GM20000 (cell line): ENCODE results near the gene ZXDC.
A peak's percentile ranks its signal among the peaks of the same experiment; 100 is the strongest.

Experiments used
- DNase-seq: peaks from one replicate; pipeline ENCODE4 v3.0.0; 2012; ENCODE audit warnings: low spot score
- TF ChIP-seq, protein P1 (sequence below): IDR thresholded peaks from 2 replicates; pipeline ENCODE4 v1.5.1; 2012; ENCODE audit warnings: mild to moderate bottlenecking, control low read depth; ENCODE audit errors: extremely low read depth, missing control alignments

ZXDC gene, protein sequence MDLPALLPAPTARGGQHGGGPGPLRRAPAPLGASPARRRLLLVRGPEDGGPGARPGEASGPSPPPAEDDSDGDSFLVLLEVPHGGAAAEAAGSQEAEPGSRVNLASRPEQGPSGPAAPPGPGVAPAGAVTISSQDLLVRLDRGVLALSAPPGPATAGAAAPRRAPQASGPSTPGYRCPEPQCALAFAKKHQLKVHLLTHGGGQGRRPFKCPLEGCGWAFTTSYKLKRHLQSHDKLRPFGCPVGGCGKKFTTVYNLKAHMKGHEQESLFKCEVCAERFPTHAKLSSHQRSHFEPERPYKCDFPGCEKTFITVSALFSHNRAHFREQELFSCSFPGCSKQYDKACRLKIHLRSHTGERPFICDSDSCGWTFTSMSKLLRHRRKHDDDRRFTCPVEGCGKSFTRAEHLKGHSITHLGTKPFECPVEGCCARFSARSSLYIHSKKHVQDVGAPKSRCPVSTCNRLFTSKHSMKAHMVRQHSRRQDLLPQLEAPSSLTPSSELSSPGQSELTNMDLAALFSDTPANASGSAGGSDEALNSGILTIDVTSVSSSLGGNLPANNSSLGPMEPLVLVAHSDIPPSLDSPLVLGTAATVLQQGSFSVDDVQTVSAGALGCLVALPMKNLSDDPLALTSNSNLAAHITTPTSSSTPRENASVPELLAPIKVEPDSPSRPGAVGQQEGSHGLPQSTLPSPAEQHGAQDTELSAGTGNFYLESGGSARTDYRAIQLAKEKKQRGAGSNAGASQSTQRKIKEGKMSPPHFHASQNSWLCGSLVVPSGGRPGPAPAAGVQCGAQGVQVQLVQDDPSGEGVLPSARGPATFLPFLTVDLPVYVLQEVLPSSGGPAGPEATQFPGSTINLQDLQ

DNA sequence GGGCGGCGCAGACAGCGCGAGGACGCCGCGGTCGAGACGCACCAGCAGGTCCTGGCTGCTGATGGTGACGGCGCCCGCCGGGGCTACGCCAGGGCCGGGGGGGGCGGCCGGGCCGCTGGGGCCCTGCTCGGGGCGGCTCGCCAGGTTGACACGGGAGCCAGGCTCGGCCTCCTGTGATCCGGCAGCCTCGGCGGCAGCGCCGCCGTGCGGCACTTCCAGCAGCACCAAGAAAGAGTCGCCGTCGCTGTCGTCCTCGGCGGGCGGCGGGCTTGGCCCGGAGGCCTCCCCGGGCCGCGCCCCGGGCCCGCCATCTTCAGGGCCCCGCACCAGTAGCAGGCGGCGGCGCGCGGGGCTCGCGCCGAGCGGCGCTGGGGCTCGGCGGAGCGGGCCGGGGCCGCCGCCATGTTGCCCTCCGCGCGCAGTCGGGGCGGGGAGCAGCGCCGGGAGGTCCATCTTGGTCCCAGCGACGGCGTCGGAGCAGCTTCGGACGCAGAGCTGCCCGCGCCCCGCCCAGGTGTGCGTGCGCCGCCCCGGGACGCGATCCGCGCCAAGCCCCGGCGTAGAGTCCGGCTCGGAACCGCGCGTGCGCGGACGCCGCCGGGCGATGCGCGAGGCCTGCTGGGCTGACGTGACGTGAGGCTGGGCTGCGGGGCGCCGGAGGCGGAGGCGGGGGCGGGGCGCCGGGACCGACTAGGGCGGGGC is at the start of gene ZXDC:
Gene ZXDC, minus strand, starts transcription at position 479 of the 702 bp plus-strand sequence. Its CDS starts 26 bp downstream, at position 453.
- TF ChIP-seq, protein P1, sequence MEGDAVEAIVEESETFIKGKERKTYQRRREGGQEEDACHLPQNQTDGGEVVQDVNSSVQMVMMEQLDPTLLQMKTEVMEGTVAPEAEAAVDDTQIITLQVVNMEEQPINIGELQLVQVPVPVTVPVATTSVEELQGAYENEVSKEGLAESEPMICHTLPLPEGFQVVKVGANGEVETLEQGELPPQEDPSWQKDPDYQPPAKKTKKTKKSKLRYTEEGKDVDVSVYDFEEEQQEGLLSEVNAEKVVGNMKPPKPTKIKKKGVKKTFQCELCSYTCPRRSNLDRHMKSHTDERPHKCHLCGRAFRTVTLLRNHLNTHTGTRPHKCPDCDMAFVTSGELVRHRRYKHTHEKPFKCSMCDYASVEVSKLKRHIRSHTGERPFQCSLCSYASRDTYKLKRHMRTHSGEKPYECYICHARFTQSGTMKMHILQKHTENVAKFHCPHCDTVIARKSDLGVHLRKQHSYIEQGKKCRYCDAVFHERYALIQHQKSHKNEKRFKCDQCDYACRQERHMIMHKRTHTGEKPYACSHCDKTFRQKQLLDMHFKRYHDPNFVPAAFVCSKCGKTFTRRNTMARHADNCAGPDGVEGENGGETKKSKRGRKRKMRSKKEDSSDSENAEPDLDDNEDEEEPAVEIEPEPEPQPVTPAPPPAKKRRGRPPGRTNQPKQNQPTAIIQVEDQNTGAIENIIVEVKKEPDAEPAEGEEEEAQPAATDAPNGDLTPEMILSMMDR, result peak; percentile 63

DNA sequence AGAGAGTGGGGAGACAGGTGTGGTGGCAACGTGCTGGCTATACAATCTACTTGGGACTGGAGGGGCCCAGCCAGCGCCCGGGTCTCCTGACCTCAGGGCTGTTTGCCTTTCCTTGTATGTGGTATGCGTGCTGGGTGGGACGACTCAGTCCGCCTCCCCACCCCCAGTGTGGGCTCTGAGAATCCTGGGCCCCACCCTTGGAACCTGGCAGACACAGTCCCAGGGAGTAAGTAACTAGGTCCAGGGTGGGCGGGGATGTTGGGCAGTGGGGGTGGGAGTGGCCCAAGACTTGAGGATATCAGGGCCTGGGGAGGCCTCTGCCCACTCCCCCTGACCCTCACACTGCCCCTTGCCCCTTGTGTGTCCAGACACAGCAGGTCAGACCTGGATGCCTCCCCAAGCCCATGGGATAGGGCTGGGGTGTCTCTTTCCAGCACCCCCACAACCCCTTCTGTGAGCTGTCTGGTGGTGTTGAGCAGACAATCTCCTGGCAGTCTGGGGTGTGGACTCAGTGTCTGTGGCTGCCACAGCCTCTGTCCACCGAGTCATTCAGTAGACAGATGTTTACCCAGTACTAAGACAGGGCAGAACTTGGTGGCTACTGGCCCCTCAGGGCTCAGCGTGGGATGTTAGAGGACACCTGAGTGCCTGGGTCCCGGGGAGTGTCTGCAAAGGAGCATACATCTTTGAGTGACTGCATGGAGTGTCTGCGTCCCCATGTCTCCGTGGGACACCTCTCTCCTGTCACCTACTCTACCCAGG is 49.6 kb upstream of the ZXDC start:
- TF ChIP-seq, protein P1, result no peak
- no peak for DNase-seq

More for the DNA sequence above, at the start of gene ZXDC:
- DNase-seq, result peak; percentile 100

DNA sequence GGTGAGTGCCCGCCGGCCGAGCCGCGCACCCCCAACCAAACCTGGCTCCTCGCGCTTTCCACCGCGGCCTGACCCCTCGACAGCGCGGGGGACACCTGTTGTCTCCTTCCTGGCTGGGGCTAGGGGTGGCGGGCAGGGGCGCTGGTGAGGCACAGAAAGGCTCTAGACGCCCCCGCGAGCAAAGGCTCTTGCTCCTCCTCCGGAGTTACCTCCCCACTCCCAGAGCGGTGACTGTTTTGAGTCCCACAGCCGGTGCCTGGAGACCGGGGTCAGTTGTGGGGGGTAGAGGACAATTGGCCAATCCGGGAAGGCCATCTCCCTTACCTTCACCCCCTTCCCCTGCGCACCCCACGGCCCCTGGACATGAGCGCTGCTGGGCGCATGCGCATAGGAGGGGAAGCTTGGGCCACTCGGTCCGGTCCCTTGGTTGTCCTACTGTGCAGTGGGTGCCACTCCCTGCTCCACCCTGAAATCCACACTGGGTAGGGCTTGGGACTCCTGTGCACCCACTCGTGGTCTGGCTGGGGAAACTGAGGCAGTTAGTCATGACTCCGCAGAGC is 48.8 kb upstream of the ZXDC start:
- TF ChIP-seq, protein P1, result no peak
- no peak for DNase-seq

DNA sequence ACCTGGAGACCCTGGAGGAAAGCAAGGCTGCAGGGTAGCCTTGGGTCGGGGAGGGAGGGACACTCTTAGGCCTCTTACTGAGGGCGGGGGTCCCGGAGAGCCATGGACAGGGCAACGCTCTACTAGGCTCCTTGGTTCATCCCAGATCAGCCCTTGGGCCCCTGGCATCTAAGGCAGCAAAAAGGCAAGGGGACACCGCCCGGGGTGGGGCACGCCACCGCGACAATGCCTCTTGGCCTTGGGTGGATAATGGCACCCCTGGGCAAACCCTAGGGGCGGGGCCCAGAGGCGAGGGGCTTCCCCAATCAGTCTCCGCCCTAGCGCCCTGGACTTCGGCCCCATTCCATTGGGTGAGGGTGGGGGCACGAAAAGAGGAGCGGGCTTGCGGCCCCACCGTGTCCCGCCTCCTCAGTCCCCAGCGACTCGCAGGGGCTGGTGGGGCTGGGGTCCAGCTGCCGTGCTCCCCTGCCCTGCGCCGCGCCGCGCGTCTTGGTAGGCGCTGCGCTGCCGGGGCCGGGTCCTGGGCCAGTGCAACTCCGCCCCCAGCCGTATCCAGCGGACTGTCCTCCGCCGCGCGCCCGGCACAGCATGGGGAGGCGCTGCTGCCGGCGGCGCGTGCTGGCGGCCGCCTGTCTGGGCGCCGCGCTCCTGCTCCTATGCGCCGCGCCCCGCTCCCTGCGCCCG is 48.2 kb upstream of the ZXDC start, which contains the start of gene CHST13:
Gene CHST13, plus strand, starts transcription at position 411 of the 684 bp plus-strand sequence. Its CDS starts 178 bp downstream, at position 589.
- no peak for DNase-seq
- TF ChIP-seq, protein P1, result no peak

DNA sequence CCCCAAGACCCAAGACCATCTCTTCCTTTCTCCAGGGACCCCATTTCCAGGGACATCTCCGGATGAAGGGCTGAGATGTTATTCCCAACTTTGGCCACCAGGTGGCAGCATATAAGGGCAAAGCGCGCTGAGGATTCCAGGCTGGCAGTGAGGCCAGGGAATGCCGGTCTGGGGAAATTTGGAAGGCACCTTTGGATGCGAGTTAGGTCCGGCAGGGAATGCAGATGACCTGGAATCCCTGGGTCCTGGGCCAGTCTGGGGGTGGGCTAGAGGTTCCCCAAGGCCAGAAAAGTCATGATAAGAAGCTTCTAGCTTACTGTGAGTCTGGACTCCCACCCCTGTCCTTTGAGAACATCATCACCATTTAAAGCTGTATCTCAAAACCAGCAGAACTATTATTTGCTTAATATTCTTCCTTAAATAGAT is 46.7 kb upstream of the ZXDC start:
- DNase-seq, result peak; percentile 85
- TF ChIP-seq, protein P1, result peak; percentile 93
